ENCODE data around the gene RAMP2. TPM values are rescaled to one million over a fixed set of nuclear protein-coding genes. Genes with fewer than 3 reads are reported as not detected.
A peak's percentile ranks its signal among the peaks of the same experiment; 100 is the strongest.
"Not testable (repeated sequence)": the region's sequence is repeated elsewhere in the genome, so short reads cannot be mapped to it uniquely, and the experiment has no call there.

Gene RAMP2
- total RNA-seq, 1 donor from 2014 or later, result 27.3 TPM

DNA sequence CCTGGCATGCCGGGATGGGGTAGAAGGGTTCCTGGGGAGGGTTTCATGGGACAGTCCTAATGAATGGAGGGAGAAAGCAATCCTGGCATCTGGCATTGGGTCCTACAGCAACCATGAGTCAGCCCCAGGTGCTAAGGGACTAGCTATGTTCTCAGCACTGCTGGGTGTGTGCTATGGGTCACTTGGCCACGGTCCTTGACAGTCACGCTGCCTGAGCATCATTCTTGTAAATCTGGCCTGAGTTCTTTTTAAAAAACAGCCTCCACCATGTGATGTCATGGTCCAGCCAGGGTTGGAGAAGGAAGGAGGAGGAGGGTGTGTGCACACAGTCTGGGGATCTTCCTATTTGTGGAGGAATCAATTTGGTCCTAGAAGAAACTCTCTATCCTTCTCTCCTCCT lies 6.2 kb upstream of the RAMP2 start:
- Histone ChIP-seq H3K4me3 (no peak overlapping the region), H3K4me1 (peaks cover 18% of the 10 kb centered on the region), H3K27me3 (no peaks in the 10 kb centered on the region), H3K9me3 (no peaks in the 10 kb centered on the region), H3K36me3 (no peaks in the 10 kb centered on the region), H3K27ac (peak overlapping the region; percentile 40)
- TF ChIP-seq, protein P1, sequence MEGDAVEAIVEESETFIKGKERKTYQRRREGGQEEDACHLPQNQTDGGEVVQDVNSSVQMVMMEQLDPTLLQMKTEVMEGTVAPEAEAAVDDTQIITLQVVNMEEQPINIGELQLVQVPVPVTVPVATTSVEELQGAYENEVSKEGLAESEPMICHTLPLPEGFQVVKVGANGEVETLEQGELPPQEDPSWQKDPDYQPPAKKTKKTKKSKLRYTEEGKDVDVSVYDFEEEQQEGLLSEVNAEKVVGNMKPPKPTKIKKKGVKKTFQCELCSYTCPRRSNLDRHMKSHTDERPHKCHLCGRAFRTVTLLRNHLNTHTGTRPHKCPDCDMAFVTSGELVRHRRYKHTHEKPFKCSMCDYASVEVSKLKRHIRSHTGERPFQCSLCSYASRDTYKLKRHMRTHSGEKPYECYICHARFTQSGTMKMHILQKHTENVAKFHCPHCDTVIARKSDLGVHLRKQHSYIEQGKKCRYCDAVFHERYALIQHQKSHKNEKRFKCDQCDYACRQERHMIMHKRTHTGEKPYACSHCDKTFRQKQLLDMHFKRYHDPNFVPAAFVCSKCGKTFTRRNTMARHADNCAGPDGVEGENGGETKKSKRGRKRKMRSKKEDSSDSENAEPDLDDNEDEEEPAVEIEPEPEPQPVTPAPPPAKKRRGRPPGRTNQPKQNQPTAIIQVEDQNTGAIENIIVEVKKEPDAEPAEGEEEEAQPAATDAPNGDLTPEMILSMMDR (IDR thresholded peaks at IDR 0.05), result no peak
- TF ChIP-seq POLR2AphosphoS5 (IDR thresholded peaks at IDR 0.05; ENCODE audit: insufficient read depth in 1 of 2, low read depth in 1 of 2), result peak in 1 of 2 donors; percentile 82
- intact Hi-C loops (cut with DNase I), result no loop called here
- DNase-seq (ENCODE audit: extremely low spot score in 2 of 2), result no peak

DNA sequence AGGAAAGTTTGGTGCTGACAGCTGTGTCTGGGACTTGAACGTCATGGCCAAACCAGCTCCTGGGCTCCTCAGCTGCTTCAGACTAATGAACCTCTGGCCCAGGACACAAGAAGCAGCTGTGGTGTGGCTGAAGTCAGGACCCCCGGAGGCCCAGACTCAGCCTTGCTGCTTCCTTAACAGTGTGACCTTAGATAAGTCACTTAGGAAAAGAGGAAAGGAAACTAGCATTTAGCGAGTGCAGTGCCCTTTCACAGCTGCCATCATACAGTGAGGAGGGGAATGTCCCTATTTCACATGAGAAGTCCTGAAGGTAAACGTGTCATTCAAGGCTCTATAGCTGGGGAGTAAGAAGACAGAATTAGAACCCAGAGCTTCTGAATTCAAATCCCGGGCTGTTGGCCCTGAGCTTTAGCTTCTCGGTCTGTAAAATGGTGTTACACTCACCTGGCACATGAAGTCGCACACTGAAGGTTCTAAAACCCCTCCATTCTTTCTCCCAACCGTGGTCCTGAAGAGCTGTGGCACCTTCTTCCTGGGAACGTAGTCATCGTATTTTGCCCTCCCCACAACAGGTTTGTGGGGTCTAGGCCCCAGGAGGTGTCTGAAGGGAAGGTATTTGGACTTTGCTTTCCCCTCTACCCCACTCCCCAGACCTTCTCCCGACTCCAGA lies 910 bp upstream of the RAMP2 start:
- Histone ChIP-seq H3K9me3 (no peaks in the 10 kb centered on the region), H3K27ac (peak overlapping the region; percentile 84), H3K4me1 (peaks cover 19% of the 10 kb centered on the region), H3K27me3 (no peaks in the 10 kb centered on the region), H3K36me3 (no peaks in the 10 kb centered on the region), H3K4me3 (peak overlapping the region; percentile 57 to 78)
- no peak for DNase-seq (ENCODE audit: extremely low spot score in 2 of 2)
- intact Hi-C loops (cut with DNase I), result loop anchor here (10.0 kb wide), 2 partner anchors 65 to 185 kb away; partner anchors contain the start of genes BECN1 and PSMC3IP
- TF ChIP-seq POLR2AphosphoS5 (IDR thresholded peaks at IDR 0.05; ENCODE audit: insufficient read depth in 1 of 2, low read depth in 1 of 2) (no peak), POLR2A (IDR thresholded peaks at IDR 0.05) (no peak)
- TF ChIP-seq, protein P1 (IDR thresholded peaks at IDR 0.05), result no peak

DNA sequence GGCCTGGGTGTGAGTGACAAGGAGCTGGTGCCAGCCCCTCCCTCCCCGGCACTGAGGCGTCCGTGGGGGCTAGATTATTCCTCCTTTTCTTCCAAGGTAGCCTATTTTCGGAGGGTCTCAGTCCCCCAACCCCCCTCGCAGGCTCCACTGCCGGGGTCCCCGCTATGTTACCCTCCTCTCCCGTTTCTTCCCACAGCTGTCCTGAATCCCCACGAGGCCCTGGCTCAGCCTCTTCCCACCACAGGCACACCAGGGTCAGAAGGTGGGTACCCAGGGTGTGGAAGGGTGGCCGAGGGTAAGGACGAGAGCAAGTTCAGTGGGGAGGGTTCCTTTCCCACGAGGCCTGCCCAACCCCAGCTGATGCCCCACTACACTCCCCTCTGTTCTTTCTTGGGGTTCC lies 611 bp downstream of the RAMP2 start:
- intact Hi-C loops (cut with DNase I), result loop anchor here (2.0 to 10.0 kb wide), 3 partner anchors 41 to 187 kb away; partner anchors contain the start of genes BECN1 and PSMC3IP
- Histone ChIP-seq H3K27me3 (no peaks in the 10 kb centered on the region), H3K4me3 (peak overlapping the region; percentile 57 to 78), H3K9me3 (no peaks in the 10 kb centered on the region), H3K36me3 (no peaks in the 10 kb centered on the region), H3K4me1 (peaks cover 19% of the 10 kb centered on the region), H3K27ac (peak overlapping the region; percentile 84)
- no peak for DNase-seq (ENCODE audit: extremely low spot score in 2 of 2)
- TF ChIP-seq POLR2AphosphoS5 (IDR thresholded peaks at IDR 0.05; ENCODE audit: insufficient read depth in 1 of 2, low read depth in 1 of 2), result no peak
- TF ChIP-seq POLR2A (IDR thresholded peaks at IDR 0.05), result no peak
- TF ChIP-seq, protein P1 (IDR thresholded peaks at IDR 0.05), result no peak

- no peak overlapping the region for H3K27ac ChIP-seq
- TF ChIP-seq, protein P1 (IDR thresholded peaks at IDR 0.05), result no peak
- H3K27me3 ChIP-seq, result no peaks in the 10 kb centered on the region
- DNase-seq (ENCODE audit: extremely low spot score in 2 of 2), result no peak
- no peaks in the 10 kb centered on the region for H3K36me3 ChIP-seq
- H3K9me3 ChIP-seq, result no peaks in the 10 kb centered on the region
- no peak overlapping the region for H3K4me3 ChIP-seq
- intact Hi-C loops (cut with DNase I), result loop anchor here (10.0 kb wide), 2 partner anchors 59 to 191 kb away; partner anchors contain the start of genes BECN1 and PSMC3IP
- peaks cover 12% of the 10 kb centered on the region for H3K4me1 ChIP-seq
These were observed 5.1 kb downstream of the RAMP2 start for GRCh38 chr17:42766124-42766523.

GRCh38 chr17:42767512-42767911 lies 6.5 kb downstream of the RAMP2 start:
- Histone ChIP-seq H3K4me1 (peaks cover 2% of the 10 kb centered on the region), H3K36me3 (no peaks in the 10 kb centered on the region), H3K9me3 (no peaks in the 10 kb centered on the region), H3K27ac (no peak overlapping the region), H3K4me3 (no peak overlapping the region), H3K27me3 (no peaks in the 10 kb centered on the region)
- TF ChIP-seq POLR2AphosphoS5 (IDR thresholded peaks at IDR 0.05; ENCODE audit: insufficient read depth in 1 of 2, low read depth in 1 of 2) (no peak), POLR2A (IDR thresholded peaks at IDR 0.05) (no peak)
- TF ChIP-seq, protein P1 (IDR thresholded peaks at IDR 0.05), result no peak
- intact Hi-C loops (cut with DNase I), result loop anchor here (10.0 kb wide), 2 partner anchors 57 to 193 kb away; partner anchors contain the start of genes BECN1 and PSMC3IP
- no peak for DNase-seq (ENCODE audit: extremely low spot score in 2 of 2)

DNA sequence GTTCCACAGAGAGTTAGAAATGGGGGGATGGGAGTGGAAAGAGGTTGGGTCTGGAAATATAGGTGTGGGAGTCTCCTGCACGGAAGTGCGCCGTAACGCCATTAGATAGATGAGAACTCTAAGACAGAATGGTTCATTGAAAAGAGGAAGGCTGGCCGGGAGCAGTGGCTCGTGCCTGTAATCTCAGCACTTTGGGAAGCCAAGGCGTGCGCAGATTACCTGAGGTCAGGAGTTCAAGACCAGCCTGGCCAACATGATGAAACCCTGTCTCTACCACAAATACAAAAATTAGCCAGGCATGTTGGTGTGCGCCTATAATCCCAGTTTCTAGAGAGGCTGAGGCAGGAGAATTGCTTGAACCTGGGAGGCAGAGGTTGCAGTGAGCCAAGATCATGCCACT lies 7.0 kb downstream of the RAMP2 start:
- intact Hi-C loops (cut with DNase I), result loop anchor here (10.0 kb wide), 2 partner anchors 57 to 193 kb away; partner anchors contain the start of genes BECN1 and PSMC3IP
- H3K27me3 ChIP-seq; H3K36me3 ChIP-seq; H3K4me1 ChIP-seq; H3K4me3 ChIP-seq; H3K27ac ChIP-seq; DNase-seq (ENCODE audit: extremely low spot score in 2 of 2); H3K9me3 ChIP-seq: not testable (repeated sequence)

DNA sequence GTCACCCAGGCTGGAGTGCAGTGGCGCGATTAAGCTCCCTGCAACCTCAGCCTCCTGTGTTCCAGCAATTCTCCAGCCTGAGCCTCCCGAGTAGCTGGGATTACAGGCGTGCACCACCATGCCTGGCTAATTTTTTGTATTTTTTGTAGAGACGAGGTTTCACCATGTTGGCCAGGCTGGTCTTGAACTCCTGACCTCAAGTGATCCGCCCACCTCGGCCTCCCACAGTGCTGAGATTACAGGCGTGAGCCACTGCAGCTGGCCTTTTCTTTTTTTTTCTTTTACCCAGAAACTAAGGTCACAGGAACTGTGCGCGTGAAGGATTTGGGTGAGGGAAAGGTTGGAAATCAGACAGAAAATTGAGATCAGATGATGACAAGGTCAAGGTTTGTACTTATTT lies 8.9 kb downstream of the RAMP2 start:
- intact Hi-C loops (cut with DNase I), result loop anchor here (10.0 kb wide), 2 partner anchors 55 to 195 kb away; partner anchors contain the start of genes BECN1 and PSMC3IP
- not testable (repeated sequence) for H3K27ac ChIP-seq; H3K9me3 ChIP-seq; DNase-seq (ENCODE audit: extremely low spot score in 2 of 2); H3K27me3 ChIP-seq; H3K4me3 ChIP-seq; H3K36me3 ChIP-seq
- H3K4me1 ChIP-seq, result peaks cover 16% of the 10 kb centered on the region

Measured in vagina (tissue), 2 donors.